Skin of body (tissue), 3 donors: Measurements from ENCODE around the gene SLC25A11. TPM values are rescaled to one million over a fixed set of nuclear protein-coding genes. Genes with fewer than 3 reads are reported as not detected.

ENCODE experiments used
- DNase-seq: peaks from one replicate; lab custom pipeline; 2025; lab: John Stamatoyannopoulos, UW
- small RNA-seq: library from RNA; depleted of rRNA; stranded (forward); fragments of <200 nt; gene quantifications from one replicate; pipeline ENCODE3, GENCODE V24; 2014; ENCODE audit warnings: low replicate concordance
- total RNA-seq: library from RNA; depleted of rRNA; stranded (reverse); fragments of >200 nt; gene quantifications from one replicate; pipeline ENCODE4 v1.2.3, GENCODE V29; 2014

The SLC25A11 gene
- total RNA-seq, 1 donor from 2014 or later: 34.2 TPM

GRCh38 chr17:4896332-4897197 lies 43.3 kb downstream of the SLC25A11 start:
- no peak for DNase-seq

- no peak for DNase-seq
Measured at GRCh38 chr17:4895657-4896331, 44.1 kb downstream of the SLC25A11 start.

- no peak for DNase-seq
Measured at GRCh38 chr17:4895121-4895520, 44.7 kb downstream of the SLC25A11 start.

- DNase-seq: no peak
Measured at GRCh38 chr17:4893721-4894560, 45.9 kb downstream of the SLC25A11 start.

GRCh38 chr17:4893272-4893671 lies 46.6 kb downstream of the SLC25A11 start:
- no peak for DNase-seq

GRCh38 chr17:4892499-4893221 lies 47.2 kb downstream of the SLC25A11 start:
- DNase-seq: no peak

GRCh38 chr17:4891411-4892410 lies 48.1 kb downstream of the SLC25A11 start:
- no peak for DNase-seq

GRCh38 chr17:4887581-4887980 lies 52.3 kb downstream of the SLC25A11 start:
- DNase-seq: no peak

Small RNA genes within 50 kb of the gene (small RNA-seq; reads per million reads assigned to genes)
- gene MIR6864: not detected
- gene MIR6865: not detected

Other genes starting within 250 kb of the SLC25A11 start
- gene PELP1, start 235.9 kb downstream of the SLC25A11 start, total RNA-seq: 20.4 TPM
- gene ARRB2, start 229.4 kb downstream of the SLC25A11 start, total RNA-seq: 13.0 TPM
- 8.7 TPM for gene MED11, start 208.6 kb downstream of the SLC25A11 start, total RNA-seq
- 0.89 TPM for gene ZMYND15, start 200.2 kb downstream of the SLC25A11 start, total RNA-seq
- 6.5 TPM for gene CXCL16, start 200.1 kb downstream of the SLC25A11 start, total RNA-seq
- not detected for gene TM4SF5, start 168.2 kb downstream of the SLC25A11 start, total RNA-seq
- 1.6 TPM for gene VMO1, start 153.7 kb downstream of the SLC25A11 start, total RNA-seq
- not detected for gene GLTPD2, start 151.1 kb downstream of the SLC25A11 start, total RNA-seq
- gene PSMB6, start 143.9 kb downstream of the SLC25A11 start, total RNA-seq: 78.3 TPM
- 24.5 TPM for gene PLD2, start 132.9 kb downstream of the SLC25A11 start, total RNA-seq
- gene MINK1, start 106.7 kb downstream of the SLC25A11 start, total RNA-seq: 40.9 TPM
- 6.0 TPM for gene C17orf107, start 40.5 kb downstream of the SLC25A11 start, total RNA-seq
- gene CHRNE, start 36.9 kb downstream of the SLC25A11 start, total RNA-seq: 0.69 TPM
- 0.10 TPM for gene GP1BA, start 7.8 kb downstream of the SLC25A11 start, total RNA-seq
- gene RNF167, start 222 bp upstream of the SLC25A11 start, total RNA-seq: 20.6 TPM
- gene PFN1, start 8.5 kb upstream of the SLC25A11 start, total RNA-seq: 160 TPM
- 378 TPM for gene ENO3, start 11.1 kb upstream of the SLC25A11 start, total RNA-seq
- gene SPAG7, start 27.8 kb upstream of the SLC25A11 start, total RNA-seq: 40.7 TPM
- 17.8 TPM for gene CAMTA2, start 47.6 kb upstream of the SLC25A11 start, total RNA-seq
- 0.20 TPM for gene INCA1, start 57.5 kb upstream of the SLC25A11 start, total RNA-seq
- gene KIF1C, start 57.9 kb upstream of the SLC25A11 start, total RNA-seq: 29.1 TPM
- gene SLC52A1, start 95.4 kb upstream of the SLC25A11 start, total RNA-seq: 0.59 TPM
- gene ZFP3, start 138.4 kb upstream of the SLC25A11 start, total RNA-seq: 3.1 TPM
- gene ZNF232, start 171.8 kb upstream of the SLC25A11 start, total RNA-seq: 7.3 TPM
- 0.20 TPM for gene USP6, start 176.0 kb upstream of the SLC25A11 start, total RNA-seq